Inflammatory macrophage treated with lipopolysaccharide for 4 hours (primary cell): ENCODE results near the gene PHGDH.
"Not testable (repeated sequence)": the region's sequence is repeated elsewhere in the genome, so short reads cannot be mapped to it uniquely, and the experiment has no call there.

Experiments used
- DNase-seq: peaks from one replicate; pipeline ENCODE4 v3.0.0-alpha.2; 2020

Gene PHGDH

DNA sequence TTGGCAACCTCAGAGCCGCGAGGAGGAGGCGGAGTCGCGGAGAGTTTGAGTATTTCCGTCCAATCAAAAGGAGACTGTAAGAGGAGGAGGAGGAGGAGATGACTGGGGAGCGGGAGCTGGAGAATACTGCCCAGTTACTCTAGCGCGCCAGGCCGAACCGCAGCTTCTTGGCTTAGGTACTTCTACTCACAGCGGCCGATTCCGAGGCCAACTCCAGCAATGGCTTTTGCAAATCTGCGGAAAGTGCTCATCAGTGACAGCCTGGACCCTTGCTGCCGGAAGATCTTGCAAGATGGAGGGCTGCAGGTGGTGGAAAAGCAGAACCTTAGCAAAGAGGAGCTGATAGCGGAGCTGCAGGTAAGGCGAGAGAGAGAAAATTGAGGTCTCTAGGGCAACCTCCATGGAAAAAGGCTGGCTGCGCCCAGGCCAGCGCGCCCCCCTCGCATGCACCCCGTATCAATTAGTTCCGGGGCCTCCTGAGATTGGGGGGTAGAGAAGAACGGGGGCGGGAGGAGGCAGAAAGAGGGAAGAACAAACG lies at the start of gene PHGDH:
TSS of gene PHGDH (plus strand) at position 131 of the 538 bp plus-strand sequence. CDS start at position 220, 89 bp downstream.
- peak; percentile 69 for DNase-seq

GRCh38 chr1:119662034-119662437 lies 49.7 kb upstream of the PHGDH start:
- DNase-seq, result no peak

DNA sequence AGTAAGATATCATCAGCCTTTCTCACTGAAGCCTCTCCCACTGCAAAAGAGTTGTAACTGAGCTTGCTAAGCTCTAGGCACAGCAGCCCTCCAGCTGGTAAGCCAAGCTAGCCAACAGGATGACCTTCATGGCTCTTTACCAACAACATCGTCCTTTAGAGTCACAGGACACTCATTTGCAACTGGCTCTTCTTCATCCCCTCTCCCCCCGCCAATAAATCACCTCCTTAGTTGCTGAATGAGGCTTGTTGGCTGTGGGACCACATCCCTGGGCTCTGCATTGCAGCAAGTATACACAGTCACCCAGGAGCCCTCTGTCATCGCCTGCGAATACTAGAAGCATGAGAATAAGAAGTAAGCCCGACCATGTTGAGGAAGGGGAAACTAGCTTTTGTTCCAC lies 47.7 kb upstream of the PHGDH start:
- no peak for DNase-seq

DNA sequence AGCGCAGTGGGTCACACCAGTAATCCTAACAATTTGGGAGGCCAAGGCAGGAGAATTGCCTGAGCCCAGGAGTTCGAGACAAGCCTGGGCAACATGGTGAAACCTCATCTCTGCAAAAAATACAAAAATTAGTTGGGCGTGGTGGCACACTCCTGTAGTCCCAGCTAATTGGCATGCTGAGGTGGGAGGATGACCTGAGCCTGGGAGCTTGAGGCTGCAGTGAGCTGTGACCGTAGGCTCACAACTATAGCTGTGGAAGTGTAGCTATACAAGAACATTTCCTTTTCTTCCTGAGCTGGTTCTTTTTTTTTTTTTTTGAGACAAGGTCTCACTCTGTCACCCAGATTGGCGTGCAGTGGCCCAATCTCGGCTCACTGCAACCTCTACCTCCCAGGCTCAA lies 44.6 kb upstream of the PHGDH start:
- DNase-seq, result no peak

DNA sequence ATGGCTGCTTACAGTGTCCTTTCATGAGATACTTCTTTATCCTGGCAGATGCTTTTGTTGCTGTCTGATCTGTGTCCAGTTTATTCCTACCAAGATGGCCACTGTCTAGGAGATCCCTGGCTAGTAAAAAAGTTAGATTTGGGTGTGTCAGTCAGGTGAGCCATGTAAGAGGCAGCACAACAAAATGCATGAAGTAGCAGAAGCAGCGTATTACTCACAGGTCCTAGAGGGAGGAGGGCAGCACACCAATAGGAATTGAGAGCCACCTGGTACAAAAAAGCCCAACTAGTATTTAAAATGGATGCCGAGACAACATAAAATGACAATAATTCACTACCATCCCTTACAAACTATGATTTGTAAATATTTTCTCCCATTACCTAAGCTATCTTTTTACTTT lies 40.8 kb upstream of the PHGDH start:
- no peak for DNase-seq

DNA sequence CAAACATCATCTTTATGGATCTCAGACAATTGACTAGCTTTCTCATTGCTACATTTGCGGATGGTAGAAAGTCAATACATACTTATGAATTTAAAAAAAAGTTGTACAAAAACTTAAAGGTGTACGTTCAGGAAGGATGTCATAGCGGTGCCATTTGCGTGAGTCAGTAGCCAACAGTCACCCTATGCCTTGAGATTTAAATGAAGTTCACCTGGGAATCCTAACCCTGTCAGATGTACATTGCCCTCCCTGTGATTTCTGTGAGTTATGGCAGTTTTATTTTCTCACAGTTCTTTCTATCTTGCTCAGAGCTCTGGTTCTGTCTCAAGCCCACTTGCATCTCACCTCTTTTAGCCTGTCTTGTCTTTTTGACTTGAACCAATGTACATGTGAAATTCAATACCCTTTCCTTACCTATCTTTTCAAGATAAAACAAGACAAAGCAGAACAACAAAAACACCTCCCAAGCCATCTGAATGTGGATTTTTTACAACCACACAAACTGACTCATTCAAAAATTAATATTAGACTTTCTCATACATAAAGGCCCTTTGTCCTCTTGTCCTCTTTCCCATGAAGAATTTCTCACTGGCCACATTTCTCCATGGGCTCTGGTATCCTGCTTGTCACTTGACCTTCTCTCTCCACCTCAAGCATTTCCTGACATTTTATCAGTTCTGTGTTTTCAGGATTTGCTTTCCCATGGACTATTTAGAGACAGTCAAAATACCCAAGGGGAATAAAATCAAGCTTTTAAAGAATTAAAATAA lies 38.4 kb upstream of the PHGDH start:
- DNase-seq, result no peak

- DNase-seq, result no peak
Observed at GRCh38 chr1:119674111-119674526, 37.6 kb upstream of the PHGDH start.

- DNase-seq, result no peak
Observed at GRCh38 chr1:119674835-119675289, 36.9 kb upstream of the PHGDH start.

DNA sequence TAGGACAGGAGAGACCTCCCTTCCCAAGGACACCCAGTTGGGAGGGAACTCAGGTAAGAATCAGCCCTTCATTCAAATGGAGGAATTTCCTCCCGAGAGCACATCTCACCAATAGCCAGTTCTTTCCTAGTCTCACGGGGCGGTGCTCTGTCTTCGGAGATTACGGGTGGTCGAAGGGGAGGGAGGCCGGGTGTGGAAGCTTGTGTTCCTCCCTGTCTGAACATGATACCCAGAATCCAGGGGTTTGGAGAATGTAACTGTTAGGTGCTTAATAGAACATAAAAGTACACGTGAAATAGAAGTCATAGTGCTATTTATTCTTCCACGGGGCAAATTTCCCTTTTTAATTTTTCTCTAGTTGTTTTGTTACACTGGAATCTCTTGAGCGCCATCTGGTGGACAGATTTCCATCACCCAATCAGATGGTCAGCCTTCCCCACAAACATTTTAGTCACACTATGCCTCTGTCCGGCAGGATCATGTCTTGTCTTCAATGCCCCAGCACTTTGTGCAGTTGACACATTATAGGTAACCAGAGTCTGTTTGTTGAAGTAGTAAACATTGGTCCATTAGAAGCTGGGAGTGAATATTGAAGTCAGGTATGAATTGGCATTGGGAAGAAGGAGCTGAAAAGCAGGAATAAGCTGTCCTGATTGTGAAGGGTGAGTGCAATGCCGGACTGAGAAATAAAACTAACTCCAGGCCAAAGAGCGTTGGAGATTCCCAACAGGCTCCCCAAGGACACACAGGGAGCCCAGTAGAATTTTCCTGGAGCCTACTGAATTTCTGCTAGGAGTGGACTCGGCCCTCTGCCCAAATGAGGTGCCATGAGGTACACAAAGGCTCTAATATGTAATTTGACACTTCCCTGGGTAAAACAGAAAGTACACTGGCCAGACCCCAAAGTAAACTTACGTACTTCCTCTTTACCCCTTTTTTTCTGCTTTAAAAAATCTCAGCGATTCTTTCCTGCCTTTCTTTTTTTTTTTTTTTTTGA lies 36.1 kb upstream of the PHGDH start:
- peak; percentile 81 for DNase-seq

DNA sequence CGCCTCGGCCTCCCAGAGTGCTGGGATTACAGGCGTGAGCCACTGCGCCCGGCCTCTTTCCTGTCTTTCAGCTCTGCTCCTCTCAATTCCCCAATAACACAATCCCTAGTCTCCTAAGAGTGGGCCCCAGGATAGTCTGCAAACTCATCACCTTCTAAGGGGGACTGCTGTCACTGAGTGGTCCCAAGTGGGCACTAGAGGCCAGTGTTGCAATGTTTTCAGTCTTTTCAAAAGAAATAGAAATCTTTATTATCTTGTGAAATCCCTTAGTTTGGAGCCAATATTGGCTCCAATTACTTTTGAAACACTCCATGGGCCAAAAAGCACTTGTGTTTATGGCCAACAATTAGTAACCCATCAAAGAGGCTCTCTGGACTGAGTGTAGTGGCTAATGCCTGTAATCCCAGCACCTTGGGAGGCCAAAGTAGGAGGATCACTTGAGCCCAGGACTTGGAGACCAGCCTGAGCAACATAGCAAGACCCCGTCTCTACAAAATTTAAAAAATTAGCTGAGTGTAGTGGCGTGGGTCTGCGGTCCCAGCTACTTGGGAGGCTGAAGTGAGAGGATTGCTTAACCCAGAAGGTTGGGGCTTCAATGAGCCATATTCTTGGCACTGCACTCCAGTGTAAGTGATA lies 35.0 kb upstream of the PHGDH start:
- no peak for DNase-seq

- DNase-seq, result no peak
Observed at GRCh38 chr1:119679223-119679622, 32.5 kb upstream of the PHGDH start.

GRCh38 chr1:119680193-119680592 lies 31.5 kb upstream of the PHGDH start:
- no peak for DNase-seq

DNA sequence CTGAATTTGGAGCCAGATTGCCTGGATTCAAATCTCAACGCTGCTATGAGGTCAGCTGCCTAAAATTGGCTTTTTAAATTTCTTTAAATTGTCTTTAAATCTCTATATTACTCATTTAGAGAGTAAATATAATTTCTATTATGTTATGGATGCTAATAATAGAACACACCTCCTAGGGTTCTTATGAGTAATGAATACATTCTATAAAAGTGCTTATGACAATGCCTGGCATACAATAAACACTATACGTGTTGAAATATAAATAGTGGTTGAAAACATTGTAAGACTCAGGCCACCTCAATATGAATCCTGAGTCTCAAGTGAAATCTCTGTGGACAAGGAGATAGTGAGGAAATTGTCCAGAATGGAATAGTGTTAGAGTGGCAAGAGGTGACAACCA lies 31.0 kb upstream of the PHGDH start:
- no peak for DNase-seq

DNA sequence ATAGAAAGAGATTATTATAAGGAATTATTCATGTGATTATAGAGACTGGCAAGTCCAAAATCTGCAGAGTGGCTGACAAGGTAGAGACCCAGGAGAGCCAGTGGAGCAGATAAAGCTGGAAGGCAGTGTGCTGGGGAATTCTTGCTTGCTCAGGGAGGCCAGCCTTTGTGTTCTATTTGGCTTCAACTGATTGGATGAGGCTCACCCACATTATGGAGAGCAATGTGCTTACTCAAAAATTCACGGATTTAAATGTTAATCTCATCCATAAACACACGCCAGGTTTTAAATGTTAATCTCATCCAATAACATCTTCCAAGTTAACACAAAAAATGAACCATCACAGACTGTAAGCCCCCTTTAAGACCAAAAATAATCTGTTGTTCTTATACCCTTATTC lies 30.2 kb upstream of the PHGDH start:
- DNase-seq, result no peak

- DNase-seq, result no peak
Observed at GRCh38 chr1:119682141-119682540, 29.6 kb upstream of the PHGDH start.

- no peak for DNase-seq
Observed at GRCh38 chr1:119683893-119684292, 27.8 kb upstream of the PHGDH start.

- no peak for DNase-seq
Observed at GRCh38 chr1:119686661-119687060, 25.1 kb upstream of the PHGDH start.

GRCh38 chr1:119687434-119688079 lies 24.2 kb upstream of the PHGDH start:
- no peak for DNase-seq

DNA sequence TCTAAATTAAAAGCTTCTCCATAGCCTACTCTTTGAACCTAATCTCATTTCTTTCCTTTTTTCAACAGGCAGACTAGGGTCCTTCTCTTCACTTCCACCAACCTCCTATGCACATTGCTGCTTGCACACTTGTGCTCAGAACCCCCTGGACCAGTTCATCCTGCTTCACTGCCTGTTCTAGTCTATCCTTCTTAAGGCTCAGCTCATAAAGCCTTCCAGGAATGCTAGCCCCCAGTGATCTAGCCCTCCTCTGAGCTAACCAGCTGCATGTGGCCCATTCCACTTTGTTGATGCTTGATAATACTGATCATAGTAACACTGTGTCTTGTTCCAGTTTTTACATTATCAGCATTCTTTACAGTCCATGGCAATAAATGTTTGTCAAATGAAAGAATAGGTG lies 22.9 kb upstream of the PHGDH start:
- no peak for DNase-seq

- no peak for DNase-seq
Observed at GRCh38 chr1:119689511-119689910, 22.2 kb upstream of the PHGDH start.

GRCh38 chr1:119696863-119697262 lies 14.9 kb upstream of the PHGDH start:
- DNase-seq, result not testable (repeated sequence)

- DNase-seq, result no peak
Observed at GRCh38 chr1:119697598-119697997, 14.1 kb upstream of the PHGDH start.
